HepG2 (cell line): ENCODE results near the gene CDKN3. TPM values are rescaled to one million over a fixed set of nuclear protein-coding genes. Genes with fewer than 3 reads are reported as not detected.
A peak's percentile ranks its signal among the peaks of the same experiment; 100 is the strongest.

Source experiments
- AFF4 ChIP-seq: sonication (generic); formaldehyde crosslinking; IDR thresholded peaks from 2 replicates; pipeline ENCODE4 v1.4.0; 2020; ENCODE audit warnings: missing genetic modification reagents
- CBFB ChIP-seq: sonication (generic); formaldehyde crosslinking; IDR thresholded peaks from 2 replicates; pipeline ENCODE4 v1.4.0; 2020; ENCODE audit warnings: missing genetic modification reagents
- HES4 ChIP-seq: sonication (generic); formaldehyde crosslinking; IDR thresholded peaks from 2 replicates; pipeline ENCODE4 v1.9.0; 2021; ENCODE audit warnings: mild to moderate bottlenecking, missing genetic modification reagents, borderline replicate concordance
- JUNB ChIP-seq: sonication (generic); formaldehyde crosslinking; IDR thresholded peaks from 2 replicates; pipeline ENCODE4 v1.8.0; 2022; ENCODE audit warnings: missing genetic modification reagents, mild to moderate bottlenecking, borderline replicate concordance
- KDM6A ChIP-seq: IDR thresholded peaks from 2 replicates; pipeline ENCODE4 v1.6.1; 2016; ENCODE audit warnings: low read depth
- MIXL1 ChIP-seq: IDR thresholded peaks from 2 replicates; pipeline ENCODE4 v1.6.1; 2016
- NR2C2 ChIP-seq: sonication (generic); formaldehyde crosslinking; IDR thresholded peaks from 2 replicates; pipeline ENCODE4 v1.4.0; 2020; ENCODE audit warnings: missing genetic modification reagents, mild to moderate bottlenecking, moderate library complexity, borderline replicate concordance
- RAD21 ChIP-seq: fragments of 450-650 bp; formaldehyde crosslinking; IDR thresholded peaks from 2 replicates; pipeline ENCODE4 v1.5.0; 2020; ENCODE audit warnings: mild to moderate bottlenecking
- STAG1 ChIP-seq: sonication (generic); formaldehyde crosslinking; IDR thresholded peaks from 2 replicates; pipeline ENCODE4 v1.4.0; 2020; ENCODE audit warnings: missing genetic modification reagents
- TBX2 ChIP-seq: sonication (generic); formaldehyde crosslinking; IDR thresholded peaks from 2 replicates; pipeline ENCODE4 v1.5.0; 2020; ENCODE audit warnings: missing genetic modification reagents, mild to moderate bottlenecking, borderline replicate concordance
- TRIM22 ChIP-seq: fragments of 450-650 bp; IDR thresholded peaks from 2 replicates; pipeline ENCODE4 v1.6.1; 2017
- ZBTB8A ChIP-seq: sonication (generic); formaldehyde crosslinking; IDR thresholded peaks from 2 replicates; pipeline ENCODE4 v1.4.0; 2020; ENCODE audit warnings: mild to moderate bottlenecking, low read depth, missing genetic modification reagents, borderline replicate concordance
- ZNF251 ChIP-seq: sonication (generic); formaldehyde crosslinking; IDR thresholded peaks from 2 replicates; pipeline ENCODE4 v1.9.0; 2021; ENCODE audit warnings: mild to moderate bottlenecking, missing genetic modification reagents
- ZNF432 ChIP-seq: sonication (generic); formaldehyde crosslinking; IDR thresholded peaks from 2 replicates; pipeline ENCODE4 v1.5.0; 2020; ENCODE audit warnings: missing genetic modification reagents, mild to moderate bottlenecking, borderline replicate concordance
- ZNF569 ChIP-seq: sonication (generic); formaldehyde crosslinking; IDR thresholded peaks from 2 replicates; pipeline ENCODE4 v1.5.0; 2020; ENCODE audit warnings: mild to moderate bottlenecking, missing genetic modification reagents, moderate library complexity, borderline replicate concordance
- ZNF816 ChIP-seq: sonication (generic); formaldehyde crosslinking; IDR thresholded peaks from 2 replicates; pipeline ENCODE4 v1.8.0; 2022; ENCODE audit warnings: missing genetic modification reagents, mild to moderate bottlenecking, borderline replicate concordance
- ZNF879 ChIP-seq: sonication (generic); formaldehyde crosslinking; IDR thresholded peaks from 2 replicates; pipeline ENCODE4 v1.8.1; 2023; ENCODE audit warnings: missing genetic modification reagents
- polyA plus RNA-seq, 8 experiments: library from polyadenylated mRNA; depleted of rRNA in 3 of 8; stranded (reverse) in 7 of 8; unstranded in 1 of 8; fragments of >200 nt; fragmentation: Illumina TruSeq in 4 of 8; extraction: Trizol in 4 of 8; gene quantifications; 2 replicates each; pipeline versions ENCODE4 v1.2.1 to v1.2.3, GENCODE V29; 2011 to 2016; ENCODE audit warnings: low read depth in 4 of 8, missing spikeins in 1 of 8, mixed read lengths in 1 of 8; ENCODE audit not compliant: insufficient read depth in 1 of 8
- total RNA-seq, 5 experiments: library from RNA; depleted of rRNA; stranded (reverse); fragments of >200 nt; fragmentation: Illumina TruSeq; extraction: Trizol; gene quantifications; 2 replicates each; pipeline ENCODE4 v1.2.3, GENCODE V29; 2016; ENCODE audit warnings: low read depth in 1 of 5
- TF ChIP-seq, protein P1 (sequence below): sonication (generic); formaldehyde crosslinking; IDR thresholded peaks from 2 replicates; pipeline ENCODE4 v1.5.1; 2020; ENCODE audit warnings: missing genetic modification reagents, mild to moderate bottlenecking, borderline replicate concordance
- TF ChIP-seq, protein P2 (sequence below): sonication (generic); formaldehyde crosslinking; IDR thresholded peaks from 2 replicates; pipeline ENCODE4 v1.5.0; 2020; ENCODE audit warnings: mild to moderate bottlenecking, missing genetic modification reagents

The CDKN3 gene
- total and polyA plus RNA-seq, 2 of the 13 experiments (the other 11 are each of a cell fraction or from before 2014, with no cell fraction given) = 63.0 to 88.9 TPM

DNA sequence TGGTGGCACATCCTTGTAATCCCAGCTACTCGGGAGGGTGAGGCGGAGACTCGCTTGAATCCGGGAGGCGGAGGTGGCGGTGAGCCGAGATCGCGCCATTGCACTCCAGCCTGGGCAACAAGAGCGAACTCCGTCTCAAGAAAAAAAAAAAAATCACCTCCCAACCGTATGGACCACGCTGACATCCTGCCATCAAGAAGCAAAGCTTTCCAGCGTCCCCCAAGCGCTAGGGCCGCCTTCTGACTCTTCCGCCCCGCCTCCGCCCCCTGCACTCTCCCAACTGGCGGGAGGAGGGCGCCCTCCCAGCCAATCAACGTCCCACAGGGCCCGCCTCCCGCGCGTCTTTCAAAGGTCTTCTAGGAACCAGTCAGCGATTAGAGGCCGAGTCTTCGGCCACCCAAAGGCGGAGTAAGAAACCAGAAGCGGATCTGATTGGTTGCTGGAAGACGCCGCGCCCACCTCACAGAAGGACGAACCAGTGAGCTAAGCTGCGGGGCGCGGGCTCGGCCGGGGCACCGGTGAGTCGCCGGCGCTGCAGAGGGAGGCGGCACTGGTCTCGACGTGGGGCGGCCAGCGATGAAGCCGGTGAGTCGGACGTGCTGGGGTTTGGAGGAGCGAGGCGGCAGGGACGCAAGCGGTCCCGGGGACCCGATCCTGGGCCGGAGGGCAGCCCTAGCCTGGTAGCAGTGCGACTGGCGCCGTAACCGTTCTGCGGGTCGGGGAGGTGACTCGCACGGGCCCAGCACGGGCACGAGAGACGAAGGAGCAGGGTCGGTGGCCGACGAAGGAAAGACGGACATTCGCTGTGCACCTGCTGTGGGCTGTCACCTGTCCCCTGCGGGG lies at the start of gene CDKN3 (continued):
- TF ChIP-seq ZNF816 (CRISPR knock-in tag) (no peak), STAG1 (no peak; the same call in 1 of the 2 replicates), ZNF879 (CRISPR knock-in tag) (peak; percentile 72; the same call in 1 of the 2 replicates), TRIM22 (no peak), TBX2 (CRISPR knock-in tag) (peak; percentile 52; the same call in 1 of the 2 replicates), ZNF569 (CRISPR knock-in tag) (no peak), ZNF251 (CRISPR knock-in tag) (no peak), AFF4 (no peak), KDM6A (CRISPR knock-in tag) (no peak), RAD21 (CRISPR knock-in tag) (peak; percentile 39; the same call in 1 of the 2 replicates), ZBTB8A (CRISPR knock-in tag) (no peak), JUNB (CRISPR knock-in tag) (0 out of 2 replicates have a peak, but pooled peaks have one; percentile 65), HES4 (CRISPR knock-in tag) (peak; percentile 79; the same call in 1 of the 2 replicates), ZNF432 (CRISPR knock-in tag) (no peak), NR2C2 (0 out of 2 replicates have a peak, but pooled peaks have one; percentile 23), CBFB (CRISPR knock-in tag) (no peak), MIXL1 (CRISPR knock-in tag) (peak; percentile 64; the same call in 1 of the 2 replicates)
- TF ChIP-seq, protein P1, sequence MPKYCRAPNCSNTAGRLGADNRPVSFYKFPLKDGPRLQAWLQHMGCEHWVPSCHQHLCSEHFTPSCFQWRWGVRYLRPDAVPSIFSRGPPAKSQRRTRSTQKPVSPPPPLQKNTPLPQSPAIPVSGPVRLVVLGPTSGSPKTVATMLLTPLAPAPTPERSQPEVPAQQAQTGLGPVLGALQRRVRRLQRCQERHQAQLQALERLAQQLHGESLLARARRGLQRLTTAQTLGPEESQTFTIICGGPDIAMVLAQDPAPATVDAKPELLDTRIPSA (CRISPR knock-in tag) = no peak
- TF ChIP-seq, protein P2, sequence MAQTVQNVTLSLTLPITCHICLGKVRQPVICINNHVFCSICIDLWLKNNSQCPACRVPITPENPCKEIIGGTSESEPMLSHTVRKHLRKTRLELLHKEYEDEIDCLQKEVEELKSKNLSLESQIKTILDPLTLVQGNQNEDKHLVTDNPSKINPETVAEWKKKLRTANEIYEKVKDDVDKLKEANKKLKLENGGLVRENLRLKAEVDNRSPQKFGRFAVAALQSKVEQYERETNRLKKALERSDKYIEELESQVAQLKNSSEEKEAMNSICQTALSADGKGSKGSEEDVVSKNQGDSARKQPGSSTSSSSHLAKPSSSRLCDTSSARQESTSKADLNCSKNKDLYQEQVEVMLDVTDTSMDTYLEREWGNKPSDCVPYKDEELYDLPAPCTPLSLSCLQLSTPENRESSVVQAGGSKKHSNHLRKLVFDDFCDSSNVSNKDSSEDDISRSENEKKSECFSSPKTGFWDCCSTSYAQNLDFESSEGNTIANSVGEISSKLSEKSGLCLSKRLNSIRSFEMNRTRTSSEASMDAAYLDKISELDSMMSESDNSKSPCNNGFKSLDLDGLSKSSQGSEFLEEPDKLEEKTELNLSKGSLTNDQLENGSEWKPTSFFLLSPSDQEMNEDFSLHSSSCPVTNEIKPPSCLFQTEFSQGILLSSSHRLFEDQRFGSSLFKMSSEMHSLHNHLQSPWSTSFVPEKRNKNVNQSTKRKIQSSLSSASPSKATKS = no peak
